Astrocyte of the cerebellum (primary cell): ENCODE measurements around the gene GFRA1.

Experiments
- DNase-seq: peaks from one replicate; pipeline ENCODE4 v3.0.0-alpha.2; 2011; ENCODE audit warnings: low read depth
- H3K4me3 ChIP-seq: 2 replicates; pipeline ENCODE4 v1.5.1; 2011; ENCODE audit warnings: mild to moderate bottlenecking, low read depth, low read length, moderate library complexity
- in situ Hi-C: cut with HindIII; loops from 2 replicates; pipeline ENCODE4 v1.10.0; 2017; ENCODE audit warnings: low sequenced_read_pairs
- TF ChIP-seq, protein P1 (sequence below): IDR thresholded peaks from 2 replicates; pipeline ENCODE4 v1.5.1; 2012; ENCODE audit warnings: low read length, low read depth, moderate library complexity, mild to moderate bottlenecking; ENCODE audit errors: missing control alignments

Gene GFRA1

DNA sequence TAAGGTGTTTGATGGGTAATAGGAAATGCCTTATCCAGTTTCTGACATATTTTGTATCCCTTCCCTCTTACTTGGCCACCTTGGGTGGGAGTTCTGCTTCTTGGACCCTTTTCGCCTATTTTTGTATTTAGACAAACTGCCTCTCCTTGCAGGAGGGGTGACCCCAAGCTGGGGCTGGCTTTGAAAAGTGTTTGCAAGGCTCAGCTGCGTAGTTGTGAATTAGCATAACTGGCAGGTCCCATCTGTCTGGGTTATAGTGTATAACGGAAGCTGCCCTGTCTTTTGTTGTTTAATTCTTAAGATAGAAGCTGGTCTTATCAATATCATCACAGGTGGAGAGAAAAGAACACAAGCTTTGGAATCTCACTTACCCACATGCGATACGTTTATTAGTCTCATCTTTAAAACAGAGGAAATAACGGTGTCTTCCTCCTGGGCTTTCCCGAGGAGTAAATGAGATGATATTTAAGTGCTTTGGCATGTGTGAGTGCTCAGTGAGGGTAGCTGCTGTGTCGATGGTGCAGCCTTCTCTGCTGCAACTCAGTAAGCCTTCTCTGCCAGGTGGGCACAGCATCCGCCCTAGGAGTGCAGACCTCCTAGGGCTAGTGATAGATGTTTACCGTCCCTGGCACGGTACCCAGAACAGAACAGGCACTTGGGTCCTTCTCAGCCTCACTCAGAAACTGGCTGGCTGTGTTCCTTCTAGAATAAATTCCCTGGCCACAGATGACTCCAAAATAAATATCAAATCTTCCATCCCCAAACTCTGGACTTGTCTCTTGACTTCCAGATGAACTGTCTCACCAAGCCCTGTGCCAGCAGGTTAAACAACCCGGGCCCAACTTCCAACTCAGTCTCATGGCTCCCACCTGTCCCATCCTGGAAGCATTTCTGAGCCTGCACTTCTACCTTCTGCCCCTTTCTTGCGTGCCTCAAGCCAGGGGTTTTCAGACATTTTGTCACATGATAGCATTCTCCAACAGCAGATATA is 227.3 kb downstream of the GFRA1 start:
- in situ Hi-C loops, result no loop called here
- DNase-seq, result no peak
- TF ChIP-seq, protein P1, sequence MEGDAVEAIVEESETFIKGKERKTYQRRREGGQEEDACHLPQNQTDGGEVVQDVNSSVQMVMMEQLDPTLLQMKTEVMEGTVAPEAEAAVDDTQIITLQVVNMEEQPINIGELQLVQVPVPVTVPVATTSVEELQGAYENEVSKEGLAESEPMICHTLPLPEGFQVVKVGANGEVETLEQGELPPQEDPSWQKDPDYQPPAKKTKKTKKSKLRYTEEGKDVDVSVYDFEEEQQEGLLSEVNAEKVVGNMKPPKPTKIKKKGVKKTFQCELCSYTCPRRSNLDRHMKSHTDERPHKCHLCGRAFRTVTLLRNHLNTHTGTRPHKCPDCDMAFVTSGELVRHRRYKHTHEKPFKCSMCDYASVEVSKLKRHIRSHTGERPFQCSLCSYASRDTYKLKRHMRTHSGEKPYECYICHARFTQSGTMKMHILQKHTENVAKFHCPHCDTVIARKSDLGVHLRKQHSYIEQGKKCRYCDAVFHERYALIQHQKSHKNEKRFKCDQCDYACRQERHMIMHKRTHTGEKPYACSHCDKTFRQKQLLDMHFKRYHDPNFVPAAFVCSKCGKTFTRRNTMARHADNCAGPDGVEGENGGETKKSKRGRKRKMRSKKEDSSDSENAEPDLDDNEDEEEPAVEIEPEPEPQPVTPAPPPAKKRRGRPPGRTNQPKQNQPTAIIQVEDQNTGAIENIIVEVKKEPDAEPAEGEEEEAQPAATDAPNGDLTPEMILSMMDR, result no peak
- no peak overlapping the region for H3K4me3 ChIP-seq

GRCh38 chr10:116044801-116045248 is 228.2 kb downstream of the GFRA1 start:
- in situ Hi-C loops, result no loop called here
- TF ChIP-seq, protein P1, result no peak
- no peak overlapping the region for H3K4me3 ChIP-seq
- peak; percentile 73 for DNase-seq

GRCh38 chr10:116043861-116044260 is 229.1 kb downstream of the GFRA1 start:
- in situ Hi-C loops, result no loop called here

DNA sequence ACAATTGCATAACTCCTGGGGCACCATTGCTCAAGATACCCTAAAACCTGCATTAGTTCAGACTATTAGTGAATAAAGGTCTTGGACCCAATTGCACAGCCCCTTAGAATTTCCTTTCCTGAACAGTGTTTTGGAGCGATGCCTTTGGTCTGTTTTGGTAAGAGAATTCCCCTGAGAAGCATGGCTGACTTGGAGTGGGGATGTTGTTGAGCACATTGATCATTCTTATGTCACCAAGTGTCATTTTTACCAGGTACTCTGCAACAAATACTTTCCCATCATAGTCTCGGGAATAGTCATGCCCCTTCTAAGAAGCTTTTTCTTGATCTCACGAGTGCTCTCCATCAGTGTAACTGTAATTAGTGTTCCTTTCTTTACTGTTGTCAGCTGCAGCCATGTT is 229.7 kb downstream of the GFRA1 start:
- TF ChIP-seq, protein P1, result no peak
- no peak for DNase-seq
- in situ Hi-C loops, result no loop called here
- no peak overlapping the region for H3K4me3 ChIP-seq

More at GRCh38 chr10:116043861-116044260, 229.1 kb downstream of the GFRA1 start:
- TF ChIP-seq, protein P1, result no peak
- DNase-seq, result no peak
- H3K4me3 ChIP-seq, result no peak overlapping the region

DNA sequence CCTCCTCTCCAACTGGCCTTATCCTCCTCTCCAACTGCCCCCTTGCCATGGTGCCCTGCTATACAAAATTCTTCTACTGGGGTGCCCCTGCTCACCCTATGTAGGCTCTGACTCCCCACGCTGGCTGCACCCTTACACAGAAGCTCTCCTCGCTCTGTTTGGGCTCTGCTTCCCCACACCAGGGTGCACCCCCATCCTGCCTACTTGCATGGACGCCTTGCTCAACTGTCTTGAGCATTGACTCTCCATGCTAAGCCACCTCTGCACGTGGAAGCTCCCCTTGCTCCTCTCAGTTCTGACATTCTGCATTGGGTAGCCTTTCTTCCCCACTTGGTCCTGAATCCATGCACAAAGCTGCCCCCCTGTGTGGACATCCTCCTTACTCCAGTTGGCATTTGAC is 231.1 kb downstream of the GFRA1 start:
- in situ Hi-C loops, result no loop called here
- TF ChIP-seq, protein P1, result no peak
- no peak for DNase-seq
- H3K4me3 ChIP-seq, result no peak overlapping the region

- in situ Hi-C loops, result no loop called here
- TF ChIP-seq, protein P1, result no peak
- DNase-seq, result no peak
- no peak overlapping the region for H3K4me3 ChIP-seq
Observed at GRCh38 chr10:116039612-116040011, 233.4 kb downstream of the GFRA1 start.
